Measurements from ENCODE around the gene CACUL1. TPM values are rescaled to one million over a fixed set of nuclear protein-coding genes. Genes with fewer than 3 reads are reported as not detected.

The CACUL1 gene
- polyA plus RNA-seq, 1 experiment: 15.3 TPM

GRCh38 chr10:118638680-118639079, 116.1 kb downstream of the CACUL1 start:
- Histone ChIP-seq H3K4me3 (ENCODE audit: low read depth, low read length) (no peak overlapping the region), H3K27ac (ENCODE audit: low read depth, low read length) (no peak overlapping the region), H3K27me3 (ENCODE audit: control insufficient read depth, insufficient read depth, low read length) (no peaks in the 10 kb centered on the region), H3K9me3 (ENCODE audit: control insufficient read depth, insufficient read depth, low read length) (no peaks in the 10 kb centered on the region)
- no peak for DNase-seq (ENCODE audit: low read depth, low spot score)
- TF ChIP-seq, protein P1, sequence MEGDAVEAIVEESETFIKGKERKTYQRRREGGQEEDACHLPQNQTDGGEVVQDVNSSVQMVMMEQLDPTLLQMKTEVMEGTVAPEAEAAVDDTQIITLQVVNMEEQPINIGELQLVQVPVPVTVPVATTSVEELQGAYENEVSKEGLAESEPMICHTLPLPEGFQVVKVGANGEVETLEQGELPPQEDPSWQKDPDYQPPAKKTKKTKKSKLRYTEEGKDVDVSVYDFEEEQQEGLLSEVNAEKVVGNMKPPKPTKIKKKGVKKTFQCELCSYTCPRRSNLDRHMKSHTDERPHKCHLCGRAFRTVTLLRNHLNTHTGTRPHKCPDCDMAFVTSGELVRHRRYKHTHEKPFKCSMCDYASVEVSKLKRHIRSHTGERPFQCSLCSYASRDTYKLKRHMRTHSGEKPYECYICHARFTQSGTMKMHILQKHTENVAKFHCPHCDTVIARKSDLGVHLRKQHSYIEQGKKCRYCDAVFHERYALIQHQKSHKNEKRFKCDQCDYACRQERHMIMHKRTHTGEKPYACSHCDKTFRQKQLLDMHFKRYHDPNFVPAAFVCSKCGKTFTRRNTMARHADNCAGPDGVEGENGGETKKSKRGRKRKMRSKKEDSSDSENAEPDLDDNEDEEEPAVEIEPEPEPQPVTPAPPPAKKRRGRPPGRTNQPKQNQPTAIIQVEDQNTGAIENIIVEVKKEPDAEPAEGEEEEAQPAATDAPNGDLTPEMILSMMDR (IDR thresholded peaks at IDR 0.05; ENCODE audit: low read depth, low read length): no peak
- ChIA-PET POLR2A (no interaction called here), CTCF (no interaction called here)

DNA sequence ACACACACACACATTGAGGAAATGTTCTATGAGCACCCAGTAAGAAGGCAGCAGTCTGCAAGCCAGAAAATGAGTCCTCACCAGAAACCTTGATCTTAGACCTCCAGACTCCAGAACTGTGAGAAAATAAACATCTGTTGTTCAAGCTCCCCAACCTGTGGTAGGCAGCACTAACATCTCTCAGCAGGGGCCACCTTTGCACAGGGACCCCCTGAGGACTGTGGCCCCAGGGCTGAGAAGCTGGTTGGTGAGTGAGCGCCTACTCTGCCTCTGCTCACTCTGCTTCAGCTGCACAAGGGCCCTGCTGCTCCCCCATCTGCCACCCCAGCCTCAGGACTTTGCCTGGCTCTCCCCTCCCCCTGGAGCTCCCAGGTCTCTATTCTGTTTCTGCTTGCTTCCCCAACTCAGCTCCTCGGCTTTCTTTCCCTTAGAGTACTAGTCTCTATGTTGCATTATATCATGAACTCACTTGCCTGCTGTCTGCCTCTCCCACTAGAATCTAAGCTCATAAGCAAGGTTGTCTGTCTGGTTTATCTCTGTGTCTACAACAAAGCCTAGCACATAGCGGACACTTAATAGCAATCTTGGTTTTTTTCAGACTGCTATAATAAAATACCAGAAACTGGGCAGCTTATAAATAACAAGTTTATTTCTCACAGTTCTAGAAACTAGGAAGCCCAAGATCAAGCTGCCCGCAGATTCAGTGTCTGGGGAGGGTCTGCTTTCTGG, 118.9 kb downstream of the CACUL1 start:
- Histone ChIP-seq H3K4me3 (ENCODE audit: low read depth, low read length) (no peak overlapping the region), H3K27me3 (ENCODE audit: control insufficient read depth, insufficient read depth, low read length) (no peaks in the 10 kb centered on the region), H3K27ac (ENCODE audit: low read depth, low read length) (no peak overlapping the region), H3K9me3 (ENCODE audit: control insufficient read depth, insufficient read depth, low read length) (no peaks in the 10 kb centered on the region)
- CTCF ChIA-PET: interaction anchor here (1.0 kb wide), 1 partner anchor 8 kb away, joined by 5 read pairs; no protein-coding TSS in a partner anchor
- POLR2A ChIA-PET: no interaction called here
- no peak for DNase-seq (ENCODE audit: low read depth, low spot score)
- TF ChIP-seq, protein P1 (IDR thresholded peaks at IDR 0.05; ENCODE audit: low read depth, low read length): no peak

- TF ChIP-seq, protein P1 (IDR thresholded peaks at IDR 0.05; ENCODE audit: low read depth, low read length): no peak
- H3K27ac ChIP-seq (ENCODE audit: low read depth, low read length): no peak overlapping the region
- H3K27me3 ChIP-seq (ENCODE audit: control insufficient read depth, insufficient read depth, low read length): peaks cover 3% of the 10 kb centered on the region
- ChIA-PET CTCF (no interaction called here), POLR2A (no interaction called here)
- H3K4me3 ChIP-seq (ENCODE audit: low read depth, low read length): no peak overlapping the region
- no peak for DNase-seq (ENCODE audit: low read depth, low spot score)
- H3K9me3 ChIP-seq (ENCODE audit: control insufficient read depth, insufficient read depth, low read length): no peaks in the 10 kb centered on the region
Measured at GRCh38 chr10:118633786-118634185, 121.0 kb downstream of the CACUL1 start.

DNA sequence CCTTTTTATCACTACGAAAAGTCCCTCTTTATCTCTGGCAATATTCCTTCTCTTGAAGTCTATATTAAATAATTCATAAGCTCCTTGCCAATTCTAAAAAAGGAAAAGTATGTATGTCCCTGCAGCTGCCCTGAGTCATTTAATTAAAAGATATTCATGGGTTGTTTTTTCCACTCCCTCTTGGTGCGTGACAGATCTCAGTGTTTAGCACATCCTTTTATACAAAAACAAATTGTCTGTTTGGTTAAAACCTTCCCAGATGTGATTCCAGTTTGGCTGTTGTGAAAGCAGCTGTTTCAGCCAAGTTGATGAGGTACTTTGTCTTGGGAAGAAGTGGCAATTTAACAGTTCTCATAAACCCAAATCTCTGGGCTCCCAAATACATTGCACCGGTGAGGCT, 125.6 kb downstream of the CACUL1 start:
- TF ChIP-seq, protein P1 (IDR thresholded peaks at IDR 0.05; ENCODE audit: low read depth, low read length): no peak
- H3K4me3 ChIP-seq (ENCODE audit: low read depth, low read length): no peak overlapping the region
- ChIA-PET CTCF (no interaction called here), POLR2A (no interaction called here)
- H3K27me3 ChIP-seq (ENCODE audit: control insufficient read depth, insufficient read depth, low read length): peaks cover 5% of the 10 kb centered on the region
- H3K27ac ChIP-seq (ENCODE audit: low read depth, low read length): no peak overlapping the region
- no peak for DNase-seq (ENCODE audit: low read depth, low spot score)
- no peaks in the 10 kb centered on the region for H3K9me3 ChIP-seq (ENCODE audit: control insufficient read depth, insufficient read depth, low read length)

- CTCF ChIA-PET: interaction anchor here (1.2 kb wide), 1 partner anchor 7 kb away, joined by 5 read pairs; no protein-coding TSS in a partner anchor
- TF ChIP-seq, protein P1 (IDR thresholded peaks at IDR 0.05; ENCODE audit: low read depth, low read length): no peak
Measured at GRCh38 chr10:118628397-118628796, 126.4 kb downstream of the CACUL1 start.

More at GRCh38 chr10:118628397-118628796, 126.4 kb downstream of the CACUL1 start:
- no peak for DNase-seq (ENCODE audit: low read depth, low spot score)
- Histone ChIP-seq H3K27me3 (ENCODE audit: control insufficient read depth, insufficient read depth, low read length) (peaks cover 5% of the 10 kb centered on the region), H3K9me3 (ENCODE audit: control insufficient read depth, insufficient read depth, low read length) (no peaks in the 10 kb centered on the region), H3K27ac (ENCODE audit: low read depth, low read length) (no peak overlapping the region), H3K4me3 (ENCODE audit: low read depth, low read length) (no peak overlapping the region)
- POLR2A ChIA-PET: no interaction called here

Measured in AG04450 (cell line).